ENCODE measurements around the gene SLC7A10. TPM values are rescaled to one million over a fixed set of nuclear protein-coding genes. Genes with fewer than 3 reads are reported as not detected.
"Not testable (repeated sequence)": the region's sequence is repeated elsewhere in the genome, so short reads cannot be mapped to it uniquely, and the experiment has no call there.

SLC7A10 gene
- total RNA-seq, 1 donor from 2014 or later: 0.32 TPM

- DNase-seq (ENCODE audit: missing footprints) (peak; percentile 54), ATAC-seq (no peak)
- intact Hi-C loops (cut with DNase I): no loop called here
These were observed 1.6 kb upstream of the SLC7A10 start for GRCh38 chr19:33227242-33227650.

- ATAC-seq (no peak), DNase-seq (ENCODE audit: missing footprints) (peak; percentile 79)
- intact Hi-C loops (cut with DNase I): no loop called here
These were observed 1.0 kb upstream of the SLC7A10 start for GRCh38 chr19:33226550-33227241.

DNA sequence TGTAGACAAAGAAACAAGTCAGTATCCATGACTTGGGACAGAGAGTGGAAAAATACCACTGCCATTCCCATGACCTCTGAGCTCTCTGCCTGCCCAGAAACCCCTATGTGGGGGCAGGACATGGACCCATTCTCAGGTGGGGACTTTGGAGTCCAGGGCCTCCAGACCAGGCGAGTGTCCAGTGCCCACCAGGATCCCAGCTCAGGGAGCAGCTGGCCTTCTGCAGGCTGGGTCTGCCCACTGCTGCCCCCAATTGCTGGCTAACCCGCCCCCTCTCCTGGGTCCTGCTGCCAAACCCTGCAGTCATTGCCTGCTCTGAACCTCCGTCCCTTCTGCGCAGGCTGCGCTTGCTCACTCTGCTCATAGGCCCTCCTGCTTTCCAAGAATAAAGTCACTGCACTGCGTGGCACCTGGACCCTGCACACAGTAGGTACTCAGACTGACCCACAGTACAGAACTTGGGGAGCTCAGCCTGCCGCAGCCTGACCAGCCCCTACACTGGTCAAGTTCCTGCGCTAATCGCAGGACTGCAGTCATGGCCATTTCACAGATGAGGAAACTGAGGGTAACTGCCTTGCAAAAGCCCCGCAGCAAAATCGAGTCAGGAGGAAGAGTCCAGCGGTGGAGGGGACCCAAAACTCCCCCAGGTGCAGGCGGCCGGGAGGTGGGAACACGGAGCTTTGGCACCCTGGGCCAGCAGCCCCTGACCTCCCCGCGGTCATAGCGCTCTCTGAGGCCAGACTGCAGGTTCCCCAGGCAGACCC, 774 bp downstream of the SLC7A10 start:
- ATAC-seq (no peak), DNase-seq (ENCODE audit: missing footprints) (peak; percentile 45)

DNA sequence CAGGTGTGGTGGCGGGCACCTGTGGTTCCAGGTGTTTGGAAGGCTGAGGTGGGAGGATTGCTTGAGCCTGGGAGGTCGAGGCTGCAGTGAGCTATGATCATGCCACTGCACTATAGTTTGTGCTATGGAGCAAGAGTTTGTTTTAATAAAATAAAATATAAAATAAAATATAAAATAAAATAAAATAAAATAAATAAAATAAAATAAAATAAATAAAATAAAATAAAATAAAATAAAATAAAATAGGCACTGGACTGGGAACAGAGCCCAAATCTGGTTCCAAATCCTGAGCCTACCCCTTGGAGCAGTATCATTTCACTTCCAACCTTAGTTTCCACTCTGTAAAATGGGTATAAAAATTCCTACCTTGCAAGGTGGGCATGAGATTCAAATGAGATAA, 3.4 kb downstream of the SLC7A10 start:
- intact Hi-C loops (cut with DNase I); ATAC-seq; DNase-seq (ENCODE audit: missing footprints): not testable (repeated sequence)

More for the DNA sequence above, 774 bp downstream of the SLC7A10 start:
- intact Hi-C loops (cut with DNase I): no loop called here

DNA sequence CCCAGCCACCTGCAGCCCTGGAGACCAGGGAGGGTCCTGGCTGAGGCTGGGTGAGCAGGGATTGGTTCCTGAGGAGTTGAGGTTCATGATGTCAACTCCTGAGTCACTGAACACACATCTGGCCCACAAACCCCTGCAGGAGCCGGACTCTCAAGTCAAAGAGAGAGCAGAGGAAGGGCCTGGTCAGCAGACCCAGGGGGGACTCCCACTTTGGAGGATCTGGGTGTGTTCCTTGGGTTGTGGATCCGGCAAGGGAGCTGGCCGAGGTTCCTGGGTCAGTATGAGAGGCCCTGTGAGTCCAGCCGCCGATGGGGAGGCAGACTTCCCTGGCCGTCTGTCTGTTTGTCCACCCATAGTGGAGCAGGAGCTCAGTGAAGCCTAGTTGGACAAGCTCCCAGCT, 4.0 kb downstream of the SLC7A10 start:
- intact Hi-C loops (cut with DNase I): no loop called here
- peak; percentile 44 for DNase-seq (ENCODE audit: missing footprints)
- ATAC-seq: no peak

DNA sequence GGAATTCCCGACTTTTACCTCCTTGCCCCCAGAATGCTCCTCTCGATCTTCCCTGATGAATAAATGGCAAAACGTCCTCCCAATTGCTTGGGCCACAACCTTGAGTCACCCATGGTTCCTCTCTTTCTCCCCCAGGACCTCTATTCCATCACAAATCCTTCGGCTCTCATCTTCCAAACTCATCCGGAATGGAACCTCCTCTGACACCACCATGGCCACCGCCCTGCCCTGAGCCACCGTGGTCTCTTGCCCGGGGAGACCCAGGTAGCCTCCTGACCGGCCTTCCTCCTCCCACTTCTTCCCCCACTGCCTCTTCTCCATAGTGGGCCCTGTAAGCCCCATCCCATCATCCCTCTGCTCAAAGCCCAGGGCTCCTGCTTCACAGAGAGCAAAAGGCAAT, 4.9 kb downstream of the SLC7A10 start:
- ATAC-seq: no peak
- intact Hi-C loops (cut with DNase I): no loop called here
- peak; percentile 67 for DNase-seq (ENCODE audit: missing footprints)

DNA sequence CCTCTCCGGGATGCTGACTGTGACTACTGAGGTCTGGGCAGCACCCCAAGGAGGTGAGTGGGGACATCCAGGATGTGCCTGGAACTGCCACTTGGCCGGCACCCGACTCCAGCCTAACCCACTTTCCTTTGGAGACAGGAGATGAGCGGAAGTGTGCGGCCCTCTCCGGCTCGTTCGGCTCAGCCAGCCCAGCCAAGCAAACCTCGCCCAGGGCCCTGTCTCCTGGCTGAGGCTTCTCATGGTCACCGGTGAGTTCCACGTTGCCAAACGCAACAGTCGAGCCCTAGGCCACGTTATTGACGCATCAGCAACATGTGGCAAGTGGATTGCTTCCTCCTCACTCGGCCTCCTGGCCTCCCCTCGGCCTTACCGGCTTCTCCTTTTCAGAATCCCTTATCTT, 5.5 kb downstream of the SLC7A10 start:
- ATAC-seq: no peak
- DNase-seq (ENCODE audit: missing footprints): no peak
- intact Hi-C loops (cut with DNase I): no loop called here

DNA sequence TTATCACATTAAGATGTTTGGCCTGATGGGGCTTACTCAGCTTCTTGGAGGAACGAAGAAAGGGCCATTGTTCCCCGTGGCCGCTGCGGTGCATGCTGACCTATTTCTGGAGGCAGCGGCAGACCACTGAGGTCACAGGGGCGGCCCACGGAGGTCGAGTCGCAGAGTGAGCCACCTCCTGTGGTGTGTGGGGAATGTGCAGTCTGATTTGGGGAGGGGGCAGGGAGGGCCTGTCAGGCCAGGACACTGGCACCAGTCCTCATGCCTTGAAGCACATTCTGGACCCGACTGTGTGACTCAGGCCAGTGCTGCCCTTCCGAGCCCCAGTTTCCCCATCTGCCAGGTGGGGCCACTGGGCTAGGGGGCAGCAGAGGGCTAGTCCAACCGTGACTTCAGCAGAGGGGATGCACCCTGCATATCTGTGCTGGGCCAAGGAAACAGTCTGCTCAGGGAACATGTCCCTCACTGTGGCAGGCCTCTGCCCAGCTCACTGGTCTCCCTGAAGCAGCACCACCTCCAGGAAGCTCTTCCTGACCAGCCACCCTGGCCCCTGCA, 6.3 kb downstream of the SLC7A10 start:
- no peak for DNase-seq (ENCODE audit: missing footprints)
- ATAC-seq: no peak
- intact Hi-C loops (cut with DNase I): no loop called here

- intact Hi-C loops (cut with DNase I): no loop called here
These were observed 7.8 kb downstream of the SLC7A10 start for GRCh38 chr19:33217881-33218280.

DNA sequence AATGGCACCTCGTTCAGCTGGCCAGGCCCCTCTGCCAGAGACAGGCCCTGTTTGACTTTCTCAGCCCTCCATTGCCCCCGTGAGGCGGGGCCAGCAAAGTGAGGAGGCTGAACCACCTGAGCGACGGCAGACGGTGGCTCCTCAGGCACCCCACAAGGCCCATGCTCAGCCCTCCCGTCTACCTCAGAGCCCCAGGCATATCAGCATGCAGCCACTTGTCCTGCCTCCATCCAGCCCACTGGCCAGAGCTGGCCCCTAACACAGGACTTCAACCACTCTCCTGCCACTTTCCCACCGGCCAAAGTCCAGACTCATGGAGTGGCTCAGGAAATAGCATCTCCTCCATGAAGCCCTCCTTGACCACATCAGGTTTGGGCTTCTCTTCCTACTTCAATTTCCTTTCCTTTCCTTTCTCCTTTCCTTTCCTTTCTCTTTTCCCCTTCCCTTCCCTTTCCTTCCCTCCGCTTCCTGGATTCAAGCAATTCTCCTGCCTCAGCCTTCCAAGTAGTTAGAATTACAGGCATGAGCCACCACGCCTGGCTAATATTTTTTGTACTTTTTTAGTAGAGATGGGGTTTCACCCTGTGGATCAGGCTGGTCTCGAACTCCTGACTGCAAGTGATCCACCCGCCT, 9.3 kb downstream of the SLC7A10 start:
- DNase-seq (ENCODE audit: missing footprints): peak; percentile 53
- intact Hi-C loops (cut with DNase I): no loop called here

More at GRCh38 chr19:33217881-33218280, 7.8 kb downstream of the SLC7A10 start:
- no peak for DNase-seq (ENCODE audit: missing footprints)
- ATAC-seq: no peak

DNA sequence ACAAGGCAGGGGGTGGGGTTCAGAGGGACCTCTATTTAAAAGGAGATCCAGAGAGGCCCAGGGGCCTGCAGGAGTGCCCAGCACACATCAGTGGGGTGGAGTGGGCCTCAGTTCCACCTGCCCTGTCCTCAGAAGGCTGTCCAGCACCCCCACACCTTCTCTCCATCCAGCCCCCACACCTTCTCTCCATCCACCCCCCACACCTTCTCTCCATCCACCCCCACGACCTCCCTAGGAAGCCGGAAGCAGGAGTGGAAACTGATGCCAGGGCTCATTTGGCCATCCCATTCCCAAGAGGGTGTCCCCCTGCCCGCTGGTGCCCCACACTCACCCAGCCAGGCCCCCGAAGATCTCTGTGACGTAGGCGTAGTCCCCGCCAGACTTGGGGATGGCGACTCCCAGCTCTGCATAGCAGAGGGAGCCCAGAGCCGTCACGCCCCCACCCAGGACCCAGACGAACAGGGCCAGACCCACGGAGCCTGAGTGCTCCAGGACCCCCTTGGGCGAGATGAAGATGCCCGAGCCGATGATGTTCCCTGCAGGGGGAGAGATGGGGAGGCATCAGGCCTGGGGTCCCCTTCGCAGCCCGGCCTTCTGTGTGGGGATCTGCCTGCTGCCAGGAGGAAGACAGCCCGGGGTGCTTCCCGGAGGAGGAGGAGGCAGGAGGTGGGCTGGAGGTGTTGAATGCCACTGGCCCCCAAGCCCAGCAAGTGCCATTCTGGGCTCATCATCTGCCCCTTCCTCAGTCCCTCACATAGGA, 10.0 kb downstream of the SLC7A10 start:
- intact Hi-C loops (cut with DNase I): no loop called here
- DNase-seq (ENCODE audit: missing footprints): peak; percentile 20
- no peak for ATAC-seq

More for the DNA sequence above, 9.3 kb downstream of the SLC7A10 start:
- no peak for ATAC-seq

DNA sequence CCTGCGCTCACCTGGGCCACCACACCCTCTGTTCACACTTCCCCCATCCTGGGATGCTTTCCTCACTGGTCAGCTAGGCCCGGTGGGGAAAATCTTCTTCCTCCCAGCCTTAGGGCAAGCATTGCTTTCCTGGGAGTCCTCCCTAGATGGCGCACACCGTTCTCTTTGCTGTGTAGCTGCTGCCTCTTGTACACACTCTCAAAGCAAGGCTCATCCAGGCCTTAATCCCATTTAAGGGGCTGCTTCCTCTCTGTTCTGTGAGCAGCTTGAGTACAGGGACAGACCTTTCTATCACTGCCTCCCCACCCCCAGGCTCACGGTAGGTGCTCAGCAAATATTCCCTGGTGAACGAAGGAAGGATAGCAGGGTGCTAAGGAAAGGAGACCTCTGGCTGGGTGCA, 11.1 kb downstream of the SLC7A10 start:
- DNase-seq (ENCODE audit: missing footprints) (no peak), ATAC-seq (no peak)
- intact Hi-C loops (cut with DNase I): no loop called here

GRCh38 chr19:33212436-33213172, 13.0 kb downstream of the SLC7A10 start:
- DNase-seq (ENCODE audit: missing footprints) (peak; percentile 63), ATAC-seq (no peak)
- intact Hi-C loops (cut with DNase I): no loop called here

DNA sequence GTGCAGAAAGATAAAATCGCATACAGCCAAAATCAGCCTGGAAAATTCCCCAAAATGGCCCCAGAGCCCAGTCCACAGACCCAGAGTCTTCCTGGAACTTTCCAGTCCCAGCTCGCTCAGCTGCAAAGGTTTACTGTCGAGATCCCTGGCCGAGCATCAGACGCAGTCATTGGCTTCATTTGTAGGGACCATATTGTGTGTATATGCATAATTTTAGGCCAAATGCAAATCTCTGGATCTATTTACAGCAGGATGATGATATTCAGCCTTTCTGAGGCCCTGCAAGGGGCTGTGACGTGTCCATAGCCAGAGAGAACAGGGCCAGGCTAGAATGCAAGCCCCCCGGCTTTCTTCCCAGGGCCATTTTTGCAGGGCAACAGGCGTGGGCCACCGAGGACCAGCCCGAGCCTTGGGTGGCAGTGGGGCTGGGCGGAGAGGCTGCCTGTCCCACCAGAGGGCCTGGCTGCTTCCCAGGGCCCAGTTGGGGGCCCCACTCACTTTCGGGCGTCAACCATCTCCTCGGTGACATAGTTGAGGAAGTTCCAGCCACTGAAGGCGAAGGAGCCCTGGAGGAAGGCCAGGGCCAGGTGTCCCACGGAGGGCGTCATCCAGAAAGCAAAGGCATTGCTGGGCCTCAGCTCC, 13.7 kb downstream of the SLC7A10 start:
- intact Hi-C loops (cut with DNase I): no loop called here
- ATAC-seq (no peak), DNase-seq (ENCODE audit: missing footprints) (peak; percentile 32)

DNA sequence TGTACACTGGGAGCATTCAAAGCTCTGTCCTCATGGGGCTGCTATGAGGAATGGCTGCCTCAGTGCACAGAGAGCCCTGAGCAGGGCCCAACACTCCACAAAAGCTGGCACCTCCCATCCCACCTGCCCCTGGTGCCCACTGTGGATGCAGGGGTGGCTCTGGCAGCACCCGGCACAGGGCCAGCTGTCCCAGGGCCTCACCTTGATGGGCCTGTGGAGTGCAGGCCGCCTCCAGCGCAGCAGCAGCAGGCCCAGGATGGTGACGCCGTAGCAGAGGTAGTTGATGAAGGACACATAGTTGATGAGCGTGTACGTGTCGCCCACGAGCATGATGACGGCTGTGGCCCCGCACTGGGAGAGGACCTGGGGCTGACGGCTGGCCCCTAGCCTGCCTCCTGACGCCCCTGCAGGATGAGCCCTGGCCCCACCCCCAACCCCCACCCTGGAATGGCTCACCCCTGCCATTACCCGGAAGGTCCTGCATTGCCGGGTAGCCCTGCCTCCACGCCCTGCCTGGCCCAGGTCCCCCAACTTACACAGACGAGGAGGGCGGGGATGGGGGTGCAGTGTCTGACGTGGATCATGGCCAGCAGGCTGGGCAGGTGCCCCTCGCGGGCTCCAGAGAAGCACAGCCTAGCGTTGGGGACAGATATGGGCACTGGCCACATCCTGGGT, 15.2 kb downstream of the SLC7A10 start:
- DNase-seq (ENCODE audit: missing footprints): peak; percentile 61
- intact Hi-C loops (cut with DNase I): no loop called here
- ATAC-seq: no peak

GRCh38 chr19:33209850-33210230, 15.8 kb downstream of the SLC7A10 start:
- ATAC-seq; intact Hi-C loops (cut with DNase I): not testable (repeated sequence)
- DNase-seq (ENCODE audit: missing footprints): peak; percentile 55
